ENCODE results near the gene CAMK1.

DNA sequence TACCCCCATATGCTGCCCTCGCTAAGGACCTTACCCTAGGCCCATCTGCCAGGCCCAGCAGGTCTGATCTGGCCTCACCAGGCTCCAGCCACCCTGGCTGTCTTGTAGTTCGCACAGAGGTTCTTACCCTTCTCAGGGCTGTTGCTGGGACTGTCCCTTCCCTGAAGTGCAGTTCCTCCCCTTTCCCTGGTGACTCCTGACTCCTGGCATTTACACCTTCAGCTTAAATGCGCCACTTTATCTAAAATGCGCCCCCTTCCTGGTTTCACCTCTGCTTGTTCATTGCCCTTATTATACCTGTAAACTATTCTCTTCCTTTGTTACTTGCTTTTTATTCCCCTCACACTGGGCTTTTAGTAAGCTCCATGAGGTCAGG lies 39.5 kb upstream of the CAMK1 start:
- TF ChIP-seq, protein P1, sequence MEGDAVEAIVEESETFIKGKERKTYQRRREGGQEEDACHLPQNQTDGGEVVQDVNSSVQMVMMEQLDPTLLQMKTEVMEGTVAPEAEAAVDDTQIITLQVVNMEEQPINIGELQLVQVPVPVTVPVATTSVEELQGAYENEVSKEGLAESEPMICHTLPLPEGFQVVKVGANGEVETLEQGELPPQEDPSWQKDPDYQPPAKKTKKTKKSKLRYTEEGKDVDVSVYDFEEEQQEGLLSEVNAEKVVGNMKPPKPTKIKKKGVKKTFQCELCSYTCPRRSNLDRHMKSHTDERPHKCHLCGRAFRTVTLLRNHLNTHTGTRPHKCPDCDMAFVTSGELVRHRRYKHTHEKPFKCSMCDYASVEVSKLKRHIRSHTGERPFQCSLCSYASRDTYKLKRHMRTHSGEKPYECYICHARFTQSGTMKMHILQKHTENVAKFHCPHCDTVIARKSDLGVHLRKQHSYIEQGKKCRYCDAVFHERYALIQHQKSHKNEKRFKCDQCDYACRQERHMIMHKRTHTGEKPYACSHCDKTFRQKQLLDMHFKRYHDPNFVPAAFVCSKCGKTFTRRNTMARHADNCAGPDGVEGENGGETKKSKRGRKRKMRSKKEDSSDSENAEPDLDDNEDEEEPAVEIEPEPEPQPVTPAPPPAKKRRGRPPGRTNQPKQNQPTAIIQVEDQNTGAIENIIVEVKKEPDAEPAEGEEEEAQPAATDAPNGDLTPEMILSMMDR (IDR thresholded peaks at IDR 0.05; ENCODE audit: insufficient read depth, low read length): no peak
- TF ChIP-seq GABPA (IDR thresholded peaks at IDR 0.05; ENCODE audit: low read depth): no peak
